ENCODE results near the gene DLK1.

DLK1 gene

GRCh38 chr14:100734031-100734990 is 7.6 kb downstream of the DLK1 start:
- no peak for DNase-seq (ENCODE audit: low read depth)

GRCh38 chr14:100735271-100735670 is 8.6 kb downstream of the DLK1 start:
- DNase-seq (ENCODE audit: low read depth): no peak

- no peak for DNase-seq (ENCODE audit: low read depth)
Observed at GRCh38 chr14:100736269-100737180, 9.8 kb downstream of the DLK1 start.

GRCh38 chr14:100737526-100737925 is 10.8 kb downstream of the DLK1 start:
- DNase-seq (ENCODE audit: low read depth): no peak

GRCh38 chr14:100738269-100738691 is 11.6 kb downstream of the DLK1 start:
- DNase-seq (ENCODE audit: low read depth): no peak

- no peak for DNase-seq (ENCODE audit: low read depth)
Observed at GRCh38 chr14:100738704-100739131, 12.0 kb downstream of the DLK1 start.

GRCh38 chr14:100739306-100739705 is 12.6 kb downstream of the DLK1 start:
- no peak for DNase-seq (ENCODE audit: low read depth)

- DNase-seq (ENCODE audit: low read depth): no peak
Observed at GRCh38 chr14:100740196-100740825, 13.6 kb downstream of the DLK1 start.

- no peak for DNase-seq (ENCODE audit: low read depth)
Observed at GRCh38 chr14:100740929-100741328, 14.2 kb downstream of the DLK1 start.

GRCh38 chr14:100741966-100742365 is 15.3 kb downstream of the DLK1 start:
- DNase-seq (ENCODE audit: low read depth): no peak

GRCh38 chr14:100746326-100746725 is 19.6 kb downstream of the DLK1 start:
- no peak for DNase-seq (ENCODE audit: low read depth)

- DNase-seq (ENCODE audit: low read depth): no peak
Observed at GRCh38 chr14:100747021-100747586, 20.4 kb downstream of the DLK1 start.

- no peak for DNase-seq (ENCODE audit: low read depth)
Observed at GRCh38 chr14:100747736-100748135, 21.0 kb downstream of the DLK1 start.

GRCh38 chr14:100748403-100748802 is 21.7 kb downstream of the DLK1 start:
- DNase-seq (ENCODE audit: low read depth): no peak

- no peak for DNase-seq (ENCODE audit: low read depth)
Observed at GRCh38 chr14:100748944-100749343, 22.3 kb downstream of the DLK1 start.

GRCh38 chr14:100749967-100750597 is 23.4 kb downstream of the DLK1 start:
- DNase-seq (ENCODE audit: low read depth): no peak

GRCh38 chr14:100750762-100751699 is 24.3 kb downstream of the DLK1 start:
- no peak for DNase-seq (ENCODE audit: low read depth)

GRCh38 chr14:100754020-100754419 is 27.3 kb downstream of the DLK1 start:
- DNase-seq (ENCODE audit: low read depth): no peak

GRCh38 chr14:100755649-100756048 is 29.0 kb downstream of the DLK1 start:
- no peak for DNase-seq (ENCODE audit: low read depth)

- no peak for DNase-seq (ENCODE audit: low read depth)
Observed at GRCh38 chr14:100761481-100761880, 34.8 kb downstream of the DLK1 start.
